Brain microvascular endothelial cell (primary cell): ENCODE results near the gene DRAM1.
"Not testable (repeated sequence)": the region's sequence is repeated elsewhere in the genome, so short reads cannot be mapped to it uniquely, and the experiment has no call there.

Experiments used
- DNase-seq: peaks from one replicate; pipeline ENCODE4 v3.0.0-alpha.2; 2020
- H3K27ac ChIP-seq: fragments of 250-450 bp; sonication (Bioruptor Pico); 2 replicates; pipeline ENCODE4 v1.5.1; 2020; ENCODE audit warnings: mild to moderate bottlenecking, moderate library complexity
- H3K27me3 ChIP-seq: fragments of 250-450 bp; sonication (Bioruptor Pico); replicated peaks from 2 replicates; pipeline ENCODE4 v1.5.1; 2020; ENCODE audit warnings: mild to moderate bottlenecking
- H3K36me3 ChIP-seq: fragments of 250-450 bp; sonication (Bioruptor Pico); replicated peaks from 2 replicates; pipeline ENCODE4 v1.5.1; 2020; ENCODE audit warnings: mild to moderate bottlenecking
- H3K4me3 ChIP-seq: 2 replicates; pipeline ENCODE4 v1.5.1; 2011; ENCODE audit warnings: low read depth, mild to moderate bottlenecking, control low read depth, low read length, moderate library complexity
- CTCF ChIP-seq: IDR thresholded peaks from 2 replicates; pipeline ENCODE4 v1.5.1; 2011; ENCODE audit warnings: low read depth, mild to moderate bottlenecking, moderate library complexity, low read length, control low read depth, inconsistent platforms; ENCODE audit errors: missing control alignments
- in situ Hi-C: cut with HindIII; loops from 2 replicates; pipeline ENCODE4 v1.10.0; 2017; ENCODE audit warnings: low sequenced_read_pairs, low pct_ligation_motif_present

The DRAM1 gene

GRCh38 chr12:101850199-101850598, 27.2 kb upstream of the DRAM1 start:
- DNase-seq: no peak
- no peaks in the 10 kb centered on the region for H3K36me3 ChIP-seq
- no peak overlapping the region for H3K4me3 ChIP-seq
- H3K27ac ChIP-seq: no peak overlapping the region
- in situ Hi-C loops: no loop called here
- H3K27me3 ChIP-seq: no peaks in the 10 kb centered on the region
- no peak for TF ChIP-seq CTCF

GRCh38 chr12:101852998-101853397, 24.4 kb upstream of the DRAM1 start:
- no peaks in the 10 kb centered on the region for H3K27me3 ChIP-seq
- DNase-seq: no peak
- no peak for TF ChIP-seq CTCF
- no peaks in the 10 kb centered on the region for H3K36me3 ChIP-seq
- in situ Hi-C loops: no loop called here
- H3K4me3 ChIP-seq: no peak overlapping the region
- H3K27ac ChIP-seq: no peak overlapping the region

- H3K4me3 ChIP-seq: no peak overlapping the region
- in situ Hi-C loops: no loop called here
- no peak overlapping the region for H3K27ac ChIP-seq
Measured at GRCh38 chr12:101854747-101855146, 22.6 kb upstream of the DRAM1 start.

GRCh38 chr12:101855364-101855884, 22.0 kb upstream of the DRAM1 start:
- no peak for TF ChIP-seq CTCF
- in situ Hi-C loops: no loop called here
- Histone ChIP-seq H3K27me3 (no peaks in the 10 kb centered on the region), H3K27ac (peak overlapping the region; percentile 24), H3K4me3 (no peak overlapping the region), H3K36me3 (no peaks in the 10 kb centered on the region)
- DNase-seq: no peak

More at GRCh38 chr12:101854747-101855146, 22.6 kb upstream of the DRAM1 start:
- no peaks in the 10 kb centered on the region for H3K27me3 ChIP-seq
- TF ChIP-seq CTCF: no peak
- no peak for DNase-seq
- no peaks in the 10 kb centered on the region for H3K36me3 ChIP-seq

GRCh38 chr12:101855976-101856375, 21.4 kb upstream of the DRAM1 start:
- no peak overlapping the region for H3K4me3 ChIP-seq
- in situ Hi-C loops: no loop called here
- H3K27me3 ChIP-seq: no peaks in the 10 kb centered on the region
- no peak for DNase-seq
- no peak for TF ChIP-seq CTCF
- no peaks in the 10 kb centered on the region for H3K36me3 ChIP-seq
- peak overlapping the region; percentile 24 for H3K27ac ChIP-seq

- H3K36me3 ChIP-seq, H3K4me3 ChIP-seq, H3K27me3 ChIP-seq, in situ Hi-C loops, DNase-seq: not testable (repeated sequence)
- peak overlapping the region; percentile 67 for H3K27ac ChIP-seq
Measured at GRCh38 chr12:101856614-101857013, 20.8 kb upstream of the DRAM1 start.
